ENCODE measurements around the gene TOMM7. TPM values are rescaled to one million over a fixed set of nuclear protein-coding genes. Genes with fewer than 3 reads are reported as not detected.

The TOMM7 gene
- total and polyA plus RNA-seq, 9 of the 15 experiments (the other 6 are each of a cell fraction or from before 2014, with no cell fraction given): 283 to 1,717 (median 638) TPM

DNA sequence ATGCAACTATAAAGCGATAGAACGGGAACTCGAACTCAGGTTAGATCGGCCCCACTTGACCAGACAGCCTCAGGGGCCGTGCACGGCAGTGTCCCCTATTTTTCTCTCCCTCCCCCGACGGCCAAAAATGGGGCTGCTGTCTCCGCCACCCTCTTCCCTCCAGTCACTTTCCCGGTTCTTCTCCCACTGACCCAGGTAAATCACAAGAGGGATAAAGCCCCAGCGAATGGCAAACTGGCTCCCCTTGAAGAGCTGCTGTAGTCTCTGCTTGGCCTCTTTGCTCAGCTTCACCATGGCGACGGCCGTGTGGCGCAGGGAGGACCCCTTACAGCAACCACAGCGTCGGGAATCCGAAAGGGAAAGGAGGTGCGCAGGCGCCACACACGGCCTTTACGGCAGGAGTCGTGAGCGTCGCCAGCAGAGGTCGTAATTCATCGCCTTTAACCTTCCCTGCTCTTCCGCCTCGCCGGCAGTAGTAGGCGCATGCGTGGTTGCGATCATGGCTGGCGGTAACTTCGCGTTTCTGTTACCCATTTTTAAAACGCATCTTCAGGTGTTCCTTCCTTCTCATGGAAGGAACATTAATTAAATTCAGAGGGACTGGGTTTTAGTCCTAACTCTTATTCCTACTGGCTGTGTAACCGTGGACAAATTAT, at the start of gene TOMM7 (continued):
- TF ChIP-seq, protein P1, sequence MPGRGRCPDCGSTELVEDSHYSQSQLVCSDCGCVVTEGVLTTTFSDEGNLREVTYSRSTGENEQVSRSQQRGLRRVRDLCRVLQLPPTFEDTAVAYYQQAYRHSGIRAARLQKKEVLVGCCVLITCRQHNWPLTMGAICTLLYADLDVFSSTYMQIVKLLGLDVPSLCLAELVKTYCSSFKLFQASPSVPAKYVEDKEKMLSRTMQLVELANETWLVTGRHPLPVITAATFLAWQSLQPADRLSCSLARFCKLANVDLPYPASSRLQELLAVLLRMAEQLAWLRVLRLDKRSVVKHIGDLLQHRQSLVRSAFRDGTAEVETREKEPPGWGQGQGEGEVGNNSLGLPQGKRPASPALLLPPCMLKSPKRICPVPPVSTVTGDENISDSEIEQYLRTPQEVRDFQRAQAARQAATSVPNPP (IDR thresholded peaks at IDR 0.05; ENCODE audit: borderline replicate concordance, insufficient read depth, insufficient read length): no peak
- TF ChIP-seq, protein P2, sequence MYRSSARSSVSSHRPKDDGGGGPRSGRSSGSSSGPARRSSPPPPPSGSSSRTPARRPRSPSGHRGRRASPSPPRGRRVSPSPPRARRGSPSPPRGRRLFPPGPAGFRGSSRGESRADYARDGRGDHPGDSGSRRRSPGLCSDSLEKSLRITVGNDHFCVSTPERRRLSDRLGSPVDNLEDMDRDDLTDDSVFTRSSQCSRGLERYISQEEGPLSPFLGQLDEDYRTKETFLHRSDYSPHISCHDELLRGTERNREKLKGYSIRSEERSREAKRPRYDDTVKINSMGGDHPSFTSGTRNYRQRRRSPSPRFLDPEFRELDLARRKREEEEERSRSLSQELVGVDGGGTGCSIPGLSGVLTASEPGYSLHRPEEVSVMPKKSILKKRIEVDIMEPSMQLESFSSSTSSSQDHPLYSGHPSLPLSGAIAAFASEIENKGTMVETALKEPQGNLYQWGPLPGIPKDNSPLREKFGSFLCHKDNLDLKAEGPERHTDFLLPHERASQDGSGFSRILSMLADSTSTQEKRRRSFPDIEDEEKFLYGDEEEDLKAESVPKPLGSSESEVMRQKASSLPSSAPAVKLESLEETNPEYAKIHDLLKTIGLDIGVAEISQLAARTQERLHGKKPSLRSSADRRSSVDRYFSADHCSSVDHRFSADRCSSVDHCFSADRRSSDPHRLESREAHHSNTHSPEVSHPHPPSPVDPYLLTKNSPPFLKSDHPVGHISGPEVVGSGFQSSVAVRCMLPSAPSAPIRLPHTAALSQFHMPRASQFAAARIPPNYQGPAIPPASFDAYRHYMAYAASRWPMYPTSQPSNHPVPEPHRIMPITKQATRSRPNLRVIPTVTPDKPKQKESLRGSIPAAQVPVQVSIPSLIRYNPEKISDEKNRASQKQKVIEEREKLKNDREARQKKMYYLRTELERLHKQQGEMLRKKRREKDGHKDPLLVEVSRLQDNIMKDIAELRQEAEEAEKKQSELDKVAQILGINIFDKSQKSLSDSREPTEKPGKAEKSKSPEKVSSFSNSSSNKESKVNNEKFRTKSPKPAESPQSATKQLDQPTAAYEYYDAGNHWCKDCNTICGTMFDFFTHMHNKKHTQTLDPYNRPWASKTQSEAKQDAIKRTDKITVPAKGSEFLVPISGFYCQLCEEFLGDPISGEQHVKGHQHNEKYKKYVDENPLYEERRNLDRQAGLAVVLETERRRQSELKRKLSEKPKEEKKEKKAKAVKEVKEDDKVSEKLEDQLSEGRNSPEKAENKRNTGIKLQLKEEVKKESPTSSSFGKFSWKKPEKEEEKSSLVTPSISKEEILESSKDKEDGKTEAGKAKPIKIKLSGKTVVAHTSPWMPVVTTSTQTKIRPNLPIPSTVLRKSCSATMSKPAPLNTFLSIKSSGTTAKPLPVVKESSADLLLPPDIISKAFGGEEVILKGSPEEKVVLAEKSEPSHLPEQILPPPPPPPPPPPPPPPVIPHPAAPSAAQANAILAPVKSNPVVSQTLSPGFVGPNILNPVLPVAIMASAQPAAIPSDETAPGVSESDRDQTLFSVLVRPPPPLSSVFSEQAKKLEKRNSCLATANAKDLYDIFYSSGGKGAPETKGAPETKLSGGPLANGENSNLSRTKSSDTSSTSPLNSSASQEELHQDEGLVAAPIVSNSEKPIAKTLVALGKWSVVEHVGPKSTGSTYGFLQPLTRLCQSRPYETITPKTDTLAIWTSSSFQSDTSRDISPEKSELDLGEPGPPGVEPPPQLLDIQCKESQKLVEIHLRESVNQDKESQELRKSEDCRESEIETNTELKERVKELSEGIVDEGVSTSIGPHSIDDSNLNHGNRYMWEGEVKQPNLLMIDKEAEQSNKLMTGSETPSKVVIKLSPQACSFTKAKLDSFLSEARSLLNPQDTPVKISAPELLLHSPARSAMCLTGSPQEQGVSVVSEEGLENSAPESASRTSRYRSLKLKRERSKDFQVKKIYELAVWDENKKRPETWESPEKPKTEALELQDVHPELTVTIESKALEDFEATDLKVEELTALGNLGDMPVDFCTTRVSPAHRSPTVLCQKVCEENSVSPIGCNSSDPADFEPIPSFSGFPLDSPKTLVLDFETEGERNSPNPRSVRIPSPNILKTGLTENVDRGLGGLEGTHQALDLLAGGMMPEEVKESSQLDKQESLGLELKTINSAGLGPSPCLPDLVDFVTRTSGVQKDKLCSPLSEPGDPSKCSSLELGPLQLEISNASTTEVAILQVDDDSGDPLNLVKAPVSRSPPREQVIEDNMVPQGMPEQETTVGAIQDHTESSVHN (IDR thresholded peaks at IDR 0.05; ENCODE audit: borderline replicate concordance in 1 of 2, low read depth in 1 of 2): no peak
- TF ChIP-seq MXI1 (IDR thresholded peaks at IDR 0.05; ENCODE audit: low read depth, low read length) (no peak; the same call in 1 of the 2 replicates), ZNF140 (CRISPR knock-in tag; IDR thresholded peaks at IDR 0.05) (no peak), SAFB (IDR thresholded peaks at IDR 0.05; ENCODE audit: borderline replicate concordance, low read depth, low read length) (no peak)
- TF ChIP-seq, protein P3, sequence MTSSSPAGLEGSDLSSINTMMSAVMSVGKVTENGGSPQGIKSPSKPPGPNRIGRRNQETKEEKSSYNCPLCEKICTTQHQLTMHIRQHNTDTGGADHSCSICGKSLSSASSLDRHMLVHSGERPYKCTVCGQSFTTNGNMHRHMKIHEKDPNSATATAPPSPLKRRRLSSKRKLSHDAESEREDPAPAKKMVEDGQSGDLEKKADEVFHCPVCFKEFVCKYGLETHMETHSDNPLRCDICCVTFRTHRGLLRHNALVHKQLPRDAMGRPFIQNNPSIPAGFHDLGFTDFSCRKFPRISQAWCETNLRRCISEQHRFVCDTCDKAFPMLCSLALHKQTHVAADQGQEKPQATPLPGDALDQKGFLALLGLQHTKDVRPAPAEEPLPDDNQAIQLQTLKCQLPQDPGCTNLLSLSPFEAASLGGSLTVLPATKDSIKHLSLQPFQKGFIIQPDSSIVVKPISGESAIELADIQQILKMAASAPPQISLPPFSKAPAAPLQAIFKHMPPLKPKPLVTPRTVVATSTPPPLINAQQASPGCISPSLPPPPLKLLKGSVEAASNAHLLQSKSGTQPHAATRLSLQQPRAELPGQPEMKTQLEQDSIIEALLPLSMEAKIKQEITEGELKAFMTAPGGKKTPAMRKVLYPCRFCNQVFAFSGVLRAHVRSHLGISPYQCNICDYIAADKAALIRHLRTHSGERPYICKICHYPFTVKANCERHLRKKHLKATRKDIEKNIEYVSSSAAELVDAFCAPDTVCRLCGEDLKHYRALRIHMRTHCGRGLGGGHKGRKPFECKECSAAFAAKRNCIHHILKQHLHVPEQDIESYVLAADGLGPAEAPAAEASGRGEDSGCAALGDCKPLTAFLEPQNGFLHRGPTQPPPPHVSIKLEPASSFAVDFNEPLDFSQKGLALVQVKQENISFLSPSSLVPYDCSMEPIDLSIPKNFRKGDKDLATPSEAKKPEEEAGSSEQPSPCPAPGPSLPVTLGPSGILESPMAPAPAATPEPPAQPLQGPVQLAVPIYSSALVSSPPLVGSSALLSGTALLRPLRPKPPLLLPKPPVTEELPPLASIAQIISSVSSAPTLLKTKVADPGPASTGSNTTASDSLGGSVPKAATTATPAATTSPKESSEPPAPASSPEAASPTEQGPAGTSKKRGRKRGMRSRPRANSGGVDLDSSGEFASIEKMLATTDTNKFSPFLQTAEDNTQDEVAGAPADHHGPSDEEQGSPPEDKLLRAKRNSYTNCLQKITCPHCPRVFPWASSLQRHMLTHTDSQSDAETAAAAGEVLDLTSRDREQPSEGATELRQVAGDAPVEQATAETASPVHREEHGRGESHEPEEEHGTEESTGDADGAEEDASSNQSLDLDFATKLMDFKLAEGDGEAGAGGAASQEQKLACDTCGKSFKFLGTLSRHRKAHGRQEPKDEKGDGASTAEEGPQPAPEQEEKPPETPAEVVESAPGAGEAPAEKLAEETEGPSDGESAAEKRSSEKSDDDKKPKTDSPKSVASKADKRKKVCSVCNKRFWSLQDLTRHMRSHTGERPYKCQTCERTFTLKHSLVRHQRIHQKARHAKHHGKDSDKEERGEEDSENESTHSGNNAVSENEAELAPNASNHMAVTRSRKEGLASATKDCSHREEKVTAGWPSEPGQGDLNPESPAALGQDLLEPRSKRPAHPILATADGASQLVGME (CRISPR knock-in tag; IDR thresholded peaks at IDR 0.05): no peak

Data from K562 (cell line).